Measurements from ENCODE around the gene CDH23. TPM values are rescaled to one million over a fixed set of nuclear protein-coding genes. Genes with fewer than 3 reads are reported as not detected.

Gene CDH23
- total and polyA plus RNA-seq, 9 of the 15 experiments (the other 6 are each of a cell fraction or from before 2014, with no cell fraction given), result 0.18 to 1.2 (median 0.47) TPM

DNA sequence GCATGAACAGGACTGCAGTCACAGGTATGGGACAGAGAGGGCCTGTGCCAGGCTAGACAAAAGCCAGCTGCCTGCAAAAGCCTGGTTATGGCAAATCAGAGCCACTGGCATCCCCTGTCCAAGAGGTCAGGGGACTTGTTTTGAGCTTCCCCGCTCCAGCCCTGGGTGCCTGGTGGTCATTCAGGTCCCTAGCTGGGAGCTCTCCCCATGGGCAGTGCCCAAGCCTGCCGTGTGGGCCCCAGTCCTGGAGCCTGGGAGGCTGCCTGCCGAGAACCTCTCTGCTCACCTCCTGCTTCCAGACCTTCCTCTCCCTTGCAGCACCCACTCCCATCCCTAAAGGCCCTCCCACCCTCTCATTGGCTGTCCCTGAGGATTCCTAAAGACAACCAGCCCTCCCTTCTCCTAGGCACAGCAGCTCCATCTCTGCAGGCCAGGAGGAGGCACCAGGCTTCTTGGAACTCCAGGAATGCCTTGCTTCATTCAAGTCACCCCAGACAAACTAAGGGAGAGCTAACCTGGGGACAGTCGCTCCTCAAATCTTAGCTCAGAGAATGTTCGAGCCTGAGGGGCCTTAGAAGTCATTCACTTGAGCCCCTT is 172.3 kb downstream of the CDH23 start (continued):
- TF ChIP-seq, protein P1, sequence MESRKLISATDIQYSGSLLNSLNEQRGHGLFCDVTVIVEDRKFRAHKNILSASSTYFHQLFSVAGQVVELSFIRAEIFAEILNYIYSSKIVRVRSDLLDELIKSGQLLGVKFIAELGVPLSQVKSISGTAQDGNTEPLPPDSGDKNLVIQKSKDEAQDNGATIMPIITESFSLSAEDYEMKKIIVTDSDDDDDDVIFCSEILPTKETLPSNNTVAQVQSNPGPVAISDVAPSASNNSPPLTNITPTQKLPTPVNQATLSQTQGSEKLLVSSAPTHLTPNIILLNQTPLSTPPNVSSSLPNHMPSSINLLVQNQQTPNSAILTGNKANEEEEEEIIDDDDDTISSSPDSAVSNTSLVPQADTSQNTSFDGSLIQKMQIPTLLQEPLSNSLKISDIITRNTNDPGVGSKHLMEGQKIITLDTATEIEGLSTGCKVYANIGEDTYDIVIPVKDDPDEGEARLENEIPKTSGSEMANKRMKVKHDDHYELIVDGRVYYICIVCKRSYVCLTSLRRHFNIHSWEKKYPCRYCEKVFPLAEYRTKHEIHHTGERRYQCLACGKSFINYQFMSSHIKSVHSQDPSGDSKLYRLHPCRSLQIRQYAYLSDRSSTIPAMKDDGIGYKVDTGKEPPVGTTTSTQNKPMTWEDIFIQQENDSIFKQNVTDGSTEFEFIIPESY (CRISPR knock-in tag; IDR thresholded peaks at IDR 0.05), result no peak
- TF ChIP-seq, protein P2, sequence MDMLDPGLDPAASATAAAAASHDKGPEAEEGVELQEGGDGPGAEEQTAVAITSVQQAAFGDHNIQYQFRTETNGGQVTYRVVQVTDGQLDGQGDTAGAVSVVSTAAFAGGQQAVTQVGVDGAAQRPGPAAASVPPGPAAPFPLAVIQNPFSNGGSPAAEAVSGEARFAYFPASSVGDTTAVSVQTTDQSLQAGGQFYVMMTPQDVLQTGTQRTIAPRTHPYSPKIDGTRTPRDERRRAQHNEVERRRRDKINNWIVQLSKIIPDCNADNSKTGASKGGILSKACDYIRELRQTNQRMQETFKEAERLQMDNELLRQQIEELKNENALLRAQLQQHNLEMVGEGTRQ (CRISPR knock-in tag; IDR thresholded peaks at IDR 0.05), result no peak
- no peak for TF ChIP-seq GMEB1 (CRISPR knock-in tag; IDR thresholded peaks at IDR 0.05)
- TF ChIP-seq CBFB (CRISPR knock-in tag; IDR thresholded peaks at IDR 0.05), result no peak
- TF ChIP-seq, protein P3, sequence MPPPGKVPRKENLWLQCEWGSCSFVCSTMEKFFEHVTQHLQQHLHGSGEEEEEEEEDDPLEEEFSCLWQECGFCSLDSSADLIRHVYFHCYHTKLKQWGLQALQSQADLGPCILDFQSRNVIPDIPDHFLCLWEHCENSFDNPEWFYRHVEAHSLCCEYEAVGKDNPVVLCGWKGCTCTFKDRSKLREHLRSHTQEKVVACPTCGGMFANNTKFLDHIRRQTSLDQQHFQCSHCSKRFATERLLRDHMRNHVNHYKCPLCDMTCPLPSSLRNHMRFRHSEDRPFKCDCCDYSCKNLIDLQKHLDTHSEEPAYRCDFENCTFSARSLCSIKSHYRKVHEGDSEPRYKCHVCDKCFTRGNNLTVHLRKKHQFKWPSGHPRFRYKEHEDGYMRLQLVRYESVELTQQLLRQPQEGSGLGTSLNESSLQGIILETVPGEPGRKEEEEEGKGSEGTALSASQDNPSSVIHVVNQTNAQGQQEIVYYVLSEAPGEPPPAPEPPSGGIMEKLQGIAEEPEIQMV (tag; conservative IDR thresholded peaks at IDR 0.05; ENCODE audit: low read depth), result no peak
- TF ChIP-seq SIRT6 (IDR thresholded peaks at IDR 0.05; ENCODE audit: low read depth, low read length), result no peak
- TF ChIP-seq ZNF830 (CRISPR knock-in tag; IDR thresholded peaks at IDR 0.05), result no peak
- no peak for TF ChIP-seq L3MBTL2 (IDR thresholded peaks at IDR 0.05)
- no peak for TF ChIP-seq PBX2 (CRISPR knock-in tag; IDR thresholded peaks at IDR 0.05; ENCODE audit: low read depth)
- TF ChIP-seq PBX2 (tag; conservative IDR thresholded peaks at IDR 0.05; ENCODE audit: low read depth), result no peak
- no peak for TF ChIP-seq ZNF174 (CRISPR knock-in tag; IDR thresholded peaks at IDR 0.05)
- TF ChIP-seq ZNF217 (CRISPR knock-in tag; IDR thresholded peaks at IDR 0.05), result no peak
